ENCODE measurements around the gene LTBP1. TPM values are rescaled to one million over a fixed set of nuclear protein-coding genes. Genes with fewer than 3 reads are reported as not detected.

The LTBP1 gene
- total RNA-seq, 4 donors from 2014 or later: 8.7 to 18.7 (median 13.0) TPM

DNA sequence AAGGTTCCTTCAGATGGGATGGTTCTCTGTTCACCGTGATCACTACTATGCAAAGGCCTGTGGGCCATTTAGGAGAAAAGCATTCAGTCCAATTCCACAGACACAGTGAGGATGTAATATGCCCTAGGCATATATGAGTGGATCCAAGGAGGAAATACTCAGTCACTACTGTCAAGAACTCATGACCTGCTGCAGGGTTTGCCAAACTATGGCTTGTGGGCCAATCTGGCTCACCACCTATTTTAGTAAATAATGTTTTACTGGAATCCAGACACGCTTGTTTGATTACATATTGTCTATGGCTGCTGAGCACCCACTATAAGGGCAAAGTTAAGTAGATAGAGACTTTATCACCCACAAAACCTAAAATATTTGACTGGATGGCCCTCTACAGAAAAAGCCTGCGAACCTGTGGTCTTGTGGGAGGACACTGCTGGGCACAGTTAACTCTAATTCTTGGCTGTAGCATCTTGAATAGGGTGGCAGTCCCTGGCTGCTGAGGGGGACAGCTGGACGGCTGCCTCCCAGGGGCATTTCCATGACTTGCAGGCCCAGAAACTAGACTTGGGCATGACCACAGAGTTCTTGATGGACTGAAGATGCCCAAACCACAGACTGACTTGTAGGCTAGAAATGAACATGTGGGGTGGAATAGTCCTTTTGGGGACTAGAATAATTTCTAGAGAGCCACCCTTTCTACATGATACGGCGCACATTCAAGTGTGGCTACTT is 20.6 kb upstream of the LTBP1 start:
- no peaks in the 10 kb centered on the region for H3K36me3 ChIP-seq
- no peak overlapping the region for H3K4me3 ChIP-seq
- H3K27ac ChIP-seq: no peak overlapping the region
- no peaks in the 10 kb centered on the region for H3K9me3 ChIP-seq
- TF ChIP-seq POLR2AphosphoS5 (IDR thresholded peaks at IDR 0.05) (no peak), CTCF (IDR thresholded peaks at IDR 0.05) (no peak), EP300 (IDR thresholded peaks at IDR 0.05) (no peak)
- 87% methylated on average over 6 of the region's 6 CpGs for WGBS
- H3K27me3 ChIP-seq: peaks cover 7% of the 10 kb centered on the region
- DNase-seq (ENCODE audit: low spot score in 2 of 2): no peak
- no peaks in the 10 kb centered on the region for H3K4me1 ChIP-seq

DNA sequence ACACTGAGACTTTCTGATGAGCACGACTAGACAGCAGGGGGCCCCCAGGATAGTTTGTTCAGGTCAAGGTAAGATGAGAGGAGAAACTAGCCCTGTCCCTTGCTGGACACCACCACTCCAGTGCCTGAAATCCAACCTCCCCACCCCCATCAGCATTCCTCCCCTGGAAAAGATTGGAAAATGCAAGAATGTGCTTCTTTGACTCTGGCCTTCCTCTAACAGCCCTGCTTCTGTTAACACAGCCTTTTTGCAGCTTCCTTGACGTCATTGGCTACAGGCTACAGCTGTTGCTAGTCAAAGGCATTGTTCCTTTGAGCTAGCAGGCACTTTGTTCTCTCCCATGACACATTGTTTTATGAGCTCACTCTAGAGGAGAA is 20.1 kb upstream of the LTBP1 start:
- no peak overlapping the region for H3K27ac ChIP-seq
- no peak for TF ChIP-seq CTCF (IDR thresholded peaks at IDR 0.05)
- TF ChIP-seq POLR2AphosphoS5 (IDR thresholded peaks at IDR 0.05): no peak
- TF ChIP-seq POLR2A (IDR thresholded peaks at IDR 0.05): no peak
- no peak for TF ChIP-seq EP300 (IDR thresholded peaks at IDR 0.05)
- H3K9me3 ChIP-seq: no peaks in the 10 kb centered on the region
- H3K27me3 ChIP-seq: peaks cover 7% of the 10 kb centered on the region
- no peak overlapping the region for H3K4me3 ChIP-seq
- no peaks in the 10 kb centered on the region for H3K4me1 ChIP-seq
- WGBS: 82% methylated on average over 2 of the region's 2 CpGs
- no peaks in the 10 kb centered on the region for H3K36me3 ChIP-seq
- DNase-seq (ENCODE audit: low spot score in 2 of 2): no peak

DNA sequence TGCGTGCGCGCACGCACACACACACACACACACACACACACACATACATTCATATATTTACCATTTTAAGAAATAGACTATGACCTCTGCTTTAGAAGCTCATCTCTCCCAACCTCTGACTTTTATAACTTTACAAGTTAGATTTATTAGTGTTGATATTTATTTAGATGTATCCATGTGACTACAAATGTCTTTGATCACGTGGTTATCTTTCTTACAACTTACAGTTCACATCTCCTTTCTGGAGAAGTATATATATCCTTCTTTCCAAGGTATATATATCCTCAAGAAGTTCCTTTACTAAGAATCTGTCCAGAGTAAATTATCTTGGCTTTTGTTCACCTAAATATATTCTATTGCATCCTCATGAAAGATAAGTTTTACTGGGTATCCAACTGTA is 16.3 kb upstream of the LTBP1 start:
- 71% methylated on average over 5 of the region's 5 CpGs for WGBS
- TF ChIP-seq POLR2AphosphoS5 (IDR thresholded peaks at IDR 0.05): no peak
- no peak for TF ChIP-seq EP300 (IDR thresholded peaks at IDR 0.05)
- TF ChIP-seq POLR2A (IDR thresholded peaks at IDR 0.05): no peak
- TF ChIP-seq CTCF (IDR thresholded peaks at IDR 0.05): no peak
- Histone ChIP-seq H3K9me3 (no peaks in the 10 kb centered on the region), H3K4me3 (no peak overlapping the region), H3K4me1 (no peaks in the 10 kb centered on the region), H3K27ac (no peak overlapping the region), H3K36me3 (no peaks in the 10 kb centered on the region), H3K27me3 (peaks cover 7% of the 10 kb centered on the region)
- DNase-seq (ENCODE audit: low spot score in 2 of 2): no peak

GRCh38 chr2:32931519-32931918 is 15.2 kb upstream of the LTBP1 start:
- Histone ChIP-seq H3K4me1 (no peaks in the 10 kb centered on the region), H3K9me3 (no peaks in the 10 kb centered on the region), H3K27me3 (peaks cover 7% of the 10 kb centered on the region), H3K4me3 (no peak overlapping the region), H3K36me3 (no peaks in the 10 kb centered on the region), H3K27ac (no peak overlapping the region)
- 71% methylated on average over 2 of the region's 2 CpGs for WGBS
- DNase-seq (ENCODE audit: low spot score in 2 of 2): no peak
- TF ChIP-seq POLR2AphosphoS5 (IDR thresholded peaks at IDR 0.05): no peak
- TF ChIP-seq CTCF (IDR thresholded peaks at IDR 0.05): no peak
- no peak for TF ChIP-seq POLR2A (IDR thresholded peaks at IDR 0.05)
- no peak for TF ChIP-seq EP300 (IDR thresholded peaks at IDR 0.05)

DNA sequence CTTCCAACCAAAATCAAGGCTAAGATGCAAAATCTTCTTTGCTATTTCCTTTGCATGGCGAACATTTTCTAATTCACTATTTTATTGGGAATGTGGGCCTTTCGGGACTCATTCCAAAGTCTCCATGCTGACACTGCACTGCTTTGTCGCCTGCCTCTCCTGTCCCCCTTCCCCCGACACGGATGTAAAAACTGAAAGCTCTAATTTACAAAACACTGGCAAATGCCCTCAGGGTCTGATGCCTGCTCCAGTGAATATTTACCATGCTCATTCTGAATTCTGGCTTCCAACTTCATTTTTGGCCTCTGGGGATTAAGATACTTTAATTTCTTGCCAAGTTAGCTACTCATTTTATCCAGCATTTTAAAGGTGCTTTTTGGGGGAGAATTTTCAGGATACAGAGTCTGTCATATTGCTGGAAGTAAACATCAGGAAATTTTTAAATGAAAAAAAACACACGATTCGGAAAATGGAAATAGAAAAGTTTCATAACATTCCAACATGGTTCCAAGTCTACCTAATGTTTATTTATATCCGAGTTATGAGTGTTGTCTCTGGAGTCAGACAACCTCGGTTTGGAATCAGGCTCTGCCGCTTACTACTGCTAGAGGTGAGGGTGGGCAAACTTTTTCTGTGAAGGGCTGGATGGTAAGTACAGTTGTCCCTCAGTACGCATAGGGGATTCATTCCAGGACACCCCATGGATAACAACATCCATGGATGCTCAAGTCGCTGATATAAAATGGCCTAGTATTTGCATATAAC is 14.6 kb upstream of the LTBP1 start:
- H3K27me3 ChIP-seq: peaks cover 4% of the 10 kb centered on the region
- TF ChIP-seq EP300 (IDR thresholded peaks at IDR 0.05): no peak
- no peak for TF ChIP-seq POLR2A (IDR thresholded peaks at IDR 0.05)
- TF ChIP-seq POLR2AphosphoS5 (IDR thresholded peaks at IDR 0.05): no peak
- TF ChIP-seq CTCF (IDR thresholded peaks at IDR 0.05): no peak
- WGBS: 40% methylated on average over 12 of the region's 12 CpGs
- no peak overlapping the region for H3K27ac ChIP-seq
- H3K4me3 ChIP-seq: no peak overlapping the region
- no peaks in the 10 kb centered on the region for H3K9me3 ChIP-seq
- no peaks in the 10 kb centered on the region for H3K36me3 ChIP-seq
- H3K4me1 ChIP-seq: no peaks in the 10 kb centered on the region
- no peak for DNase-seq (ENCODE audit: low spot score in 2 of 2)

Data from suprapubic skin (tissue), 4 donors.